ENCODE results near the gene SLC9A4.

GRCh38 chr2:102544182-102544581 is 71.2 kb downstream of the SLC9A4 start:
- no peak for TF ChIP-seq CTCF (IDR thresholded peaks at IDR 0.05)
- no peak for TF ChIP-seq EZH2 (IDR thresholded peaks at IDR 0.05; ENCODE audit: borderline replicate concordance, insufficient read depth, low read depth, low read length, poor library complexity, severe bottlenecking)

Measured in B cell (primary cell).